ENCODE results near the gene TRUB1. TPM values are rescaled to one million over a fixed set of nuclear protein-coding genes. Genes with fewer than 3 reads are reported as not detected.

Gene TRUB1
- total and polyA plus RNA-seq, 2 donors from 2014 or later = 11.5 to 17.1 TPM

DNA sequence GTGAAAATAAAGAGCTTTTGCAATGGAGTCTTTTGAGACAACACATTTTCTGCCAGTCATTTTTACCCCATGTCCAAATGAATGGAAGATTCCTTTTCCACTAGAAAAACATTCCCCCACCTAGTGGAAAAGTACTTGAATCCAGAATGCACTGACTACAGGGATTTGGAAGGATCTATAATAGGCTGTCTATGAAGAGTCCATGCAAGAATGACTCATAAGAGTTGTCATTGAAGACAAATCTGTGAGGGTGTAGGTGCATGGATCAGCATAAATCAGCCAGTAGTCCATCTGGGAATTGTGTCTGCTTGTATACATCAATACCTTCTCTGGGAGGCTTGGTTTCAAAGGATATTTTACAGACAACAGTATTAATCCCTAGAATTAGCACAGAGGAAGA, 32.5 kb upstream of the TRUB1 start:
- FAIRE-seq (no peak), DNase-seq (no peak)
- Histone ChIP-seq H3K27me3 (ENCODE audit: control insufficient read depth, insufficient read depth, low read length) (no peaks in the 10 kb centered on the region), H3K9ac (ENCODE audit: low read length in 3 of 3) (no peak overlapping the region), H3K4me1 (ENCODE audit: control insufficient read depth in 2 of 3, insufficient read depth in 2 of 3, low read depth in 1 of 3, low read length in 3 of 3) (no peaks in the 10 kb centered on the region), H3K27ac (ENCODE audit: low read depth in 2 of 2, low read length in 2 of 2) (no peak overlapping the region), H3K4me3 (ENCODE audit: low read length in 3 of 3) (no peak overlapping the region), H3K9me3 (ENCODE audit: control insufficient read depth in 2 of 3, insufficient read depth in 1 of 3, low read length in 3 of 3) (no peaks in the 10 kb centered on the region), H3K36me3 (ENCODE audit: control insufficient read depth in 2 of 3, insufficient read depth in 3 of 3, low read length in 3 of 3) (no peaks in the 10 kb centered on the region)
- TF ChIP-seq, protein P1, sequence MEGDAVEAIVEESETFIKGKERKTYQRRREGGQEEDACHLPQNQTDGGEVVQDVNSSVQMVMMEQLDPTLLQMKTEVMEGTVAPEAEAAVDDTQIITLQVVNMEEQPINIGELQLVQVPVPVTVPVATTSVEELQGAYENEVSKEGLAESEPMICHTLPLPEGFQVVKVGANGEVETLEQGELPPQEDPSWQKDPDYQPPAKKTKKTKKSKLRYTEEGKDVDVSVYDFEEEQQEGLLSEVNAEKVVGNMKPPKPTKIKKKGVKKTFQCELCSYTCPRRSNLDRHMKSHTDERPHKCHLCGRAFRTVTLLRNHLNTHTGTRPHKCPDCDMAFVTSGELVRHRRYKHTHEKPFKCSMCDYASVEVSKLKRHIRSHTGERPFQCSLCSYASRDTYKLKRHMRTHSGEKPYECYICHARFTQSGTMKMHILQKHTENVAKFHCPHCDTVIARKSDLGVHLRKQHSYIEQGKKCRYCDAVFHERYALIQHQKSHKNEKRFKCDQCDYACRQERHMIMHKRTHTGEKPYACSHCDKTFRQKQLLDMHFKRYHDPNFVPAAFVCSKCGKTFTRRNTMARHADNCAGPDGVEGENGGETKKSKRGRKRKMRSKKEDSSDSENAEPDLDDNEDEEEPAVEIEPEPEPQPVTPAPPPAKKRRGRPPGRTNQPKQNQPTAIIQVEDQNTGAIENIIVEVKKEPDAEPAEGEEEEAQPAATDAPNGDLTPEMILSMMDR (IDR thresholded peaks at IDR 0.05; ENCODE audit: borderline replicate concordance, extremely low read depth, insufficient read depth) = no peak
- intact Hi-C loops (cut with DNase I) = no loop called here

DNA sequence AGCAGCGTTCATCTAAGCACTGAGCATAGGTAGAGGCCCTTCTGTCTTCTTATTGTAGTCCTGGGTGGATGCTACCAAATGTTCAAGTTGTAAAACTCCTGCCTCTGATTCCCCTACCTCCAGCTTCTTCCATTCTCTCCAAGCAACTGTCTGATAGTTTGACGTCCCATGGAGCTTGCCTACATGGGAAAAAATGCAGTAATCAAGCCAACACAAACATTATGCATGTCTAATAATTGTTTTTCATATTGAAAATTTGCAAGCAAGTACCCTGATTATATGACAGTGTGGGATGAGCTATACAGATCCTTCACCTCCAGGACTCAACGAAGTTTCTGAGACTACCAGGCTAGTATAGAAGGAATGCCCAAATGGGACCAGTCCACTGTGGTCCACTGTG, 31.0 kb upstream of the TRUB1 start:
- H3K4me3 ChIP-seq (ENCODE audit: low read length in 3 of 3) = no peak overlapping the region
- H3K27me3 ChIP-seq (ENCODE audit: control insufficient read depth, insufficient read depth, low read length) = no peaks in the 10 kb centered on the region
- intact Hi-C loops (cut with DNase I) = no loop called here
- H3K36me3 ChIP-seq (ENCODE audit: control insufficient read depth in 2 of 3, insufficient read depth in 3 of 3, low read length in 3 of 3) = no peaks in the 10 kb centered on the region
- no peak overlapping the region for H3K27ac ChIP-seq (ENCODE audit: low read depth in 2 of 2, low read length in 2 of 2)
- no peaks in the 10 kb centered on the region for H3K9me3 ChIP-seq (ENCODE audit: control insufficient read depth in 2 of 3, insufficient read depth in 1 of 3, low read length in 3 of 3)
- FAIRE-seq (no peak), DNase-seq (no peak)
- TF ChIP-seq, protein P1 (IDR thresholded peaks at IDR 0.05; ENCODE audit: borderline replicate concordance, extremely low read depth, insufficient read depth) = no peak
- no peak overlapping the region for H3K9ac ChIP-seq (ENCODE audit: low read length in 3 of 3)
- no peaks in the 10 kb centered on the region for H3K4me1 ChIP-seq (ENCODE audit: control insufficient read depth in 2 of 3, insufficient read depth in 2 of 3, low read depth in 1 of 3, low read length in 3 of 3)

DNA sequence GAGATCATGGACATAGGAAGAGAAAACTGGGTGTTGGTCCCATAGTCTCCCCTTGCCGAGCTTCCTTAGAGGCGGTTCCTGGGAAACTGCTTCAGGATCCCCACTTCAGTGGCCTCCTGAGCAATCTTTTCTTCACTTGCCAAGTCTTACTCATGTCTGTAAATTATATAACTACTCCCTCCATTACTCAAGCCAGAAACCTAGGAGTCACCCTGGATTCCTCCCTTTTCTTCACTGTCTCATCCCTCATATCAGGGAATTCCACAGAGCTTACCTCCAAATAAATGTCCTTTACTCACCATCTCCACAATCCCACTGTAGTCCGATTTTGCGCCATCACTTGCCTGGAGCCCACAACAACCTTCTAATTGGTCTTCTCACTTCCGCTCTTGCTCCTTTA, 29.1 kb upstream of the TRUB1 start:
- no peak overlapping the region for H3K9ac ChIP-seq (ENCODE audit: low read length in 3 of 3)
- TF ChIP-seq, protein P1 (IDR thresholded peaks at IDR 0.05; ENCODE audit: borderline replicate concordance, extremely low read depth, insufficient read depth) = no peak
- no peak overlapping the region for H3K4me3 ChIP-seq (ENCODE audit: low read length in 3 of 3)
- no peak overlapping the region for H3K27ac ChIP-seq (ENCODE audit: low read depth in 2 of 2, low read length in 2 of 2)
- no peaks in the 10 kb centered on the region for H3K36me3 ChIP-seq (ENCODE audit: control insufficient read depth in 2 of 3, insufficient read depth in 3 of 3, low read length in 3 of 3)
- H3K27me3 ChIP-seq (ENCODE audit: control insufficient read depth, insufficient read depth, low read length) = no peaks in the 10 kb centered on the region
- DNase-seq = no peak
- intact Hi-C loops (cut with DNase I) = no loop called here
- no peaks in the 10 kb centered on the region for H3K4me1 ChIP-seq (ENCODE audit: control insufficient read depth in 2 of 3, insufficient read depth in 2 of 3, low read depth in 1 of 3, low read length in 3 of 3)
- no peaks in the 10 kb centered on the region for H3K9me3 ChIP-seq (ENCODE audit: control insufficient read depth in 2 of 3, insufficient read depth in 1 of 3, low read length in 3 of 3)
- FAIRE-seq = no peak

DNA sequence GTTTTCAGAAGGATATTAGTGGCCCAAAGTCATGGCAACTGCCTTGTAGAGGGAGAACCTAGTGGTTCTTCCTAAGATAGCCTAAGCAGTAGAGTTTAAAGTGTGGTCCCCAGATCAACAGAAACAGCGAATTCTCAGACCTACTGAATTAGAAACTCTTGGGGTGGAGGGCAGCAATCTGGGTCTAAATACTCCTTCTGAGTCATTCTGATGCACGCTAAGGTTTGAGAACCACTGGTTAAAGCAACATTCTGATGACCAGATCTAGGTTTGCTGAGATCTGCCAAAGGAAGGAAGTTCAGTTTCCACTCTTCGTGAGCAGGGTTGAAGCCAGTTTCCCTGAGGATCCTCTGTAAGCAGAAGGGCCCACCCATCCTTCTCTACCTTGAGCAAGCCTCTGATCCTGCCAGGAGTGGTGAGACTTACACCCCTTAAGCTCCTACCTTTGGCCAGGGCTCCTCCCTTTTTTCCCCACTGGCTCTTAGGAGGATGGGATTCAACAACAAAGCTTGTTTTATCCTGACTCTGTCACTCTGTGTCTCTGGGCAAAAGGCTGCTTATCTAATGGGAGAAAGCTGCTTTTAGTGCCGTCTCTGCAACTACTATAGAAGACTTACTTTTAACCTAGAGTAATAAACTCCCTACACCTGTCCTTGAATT, 26.8 kb upstream of the TRUB1 start:
- intact Hi-C loops (cut with DNase I) = no loop called here
- Histone ChIP-seq H3K27me3 (ENCODE audit: control insufficient read depth, insufficient read depth, low read length) (no peaks in the 10 kb centered on the region), H3K9ac (ENCODE audit: low read length in 3 of 3) (no peak overlapping the region), H3K9me3 (ENCODE audit: control insufficient read depth in 2 of 3, insufficient read depth in 1 of 3, low read length in 3 of 3) (no peaks in the 10 kb centered on the region), H3K4me1 (ENCODE audit: control insufficient read depth in 2 of 3, insufficient read depth in 2 of 3, low read depth in 1 of 3, low read length in 3 of 3) (peaks cover 0 to 6% (median 2%) of the 10 kb centered on the region in 3 donors), H3K27ac (ENCODE audit: low read depth in 2 of 2, low read length in 2 of 2) (no peak overlapping the region), H3K36me3 (ENCODE audit: control insufficient read depth in 2 of 3, insufficient read depth in 3 of 3, low read length in 3 of 3) (no peaks in the 10 kb centered on the region), H3K4me3 (ENCODE audit: low read length in 3 of 3) (no peak overlapping the region)
- TF ChIP-seq, protein P1 (IDR thresholded peaks at IDR 0.05; ENCODE audit: borderline replicate concordance, extremely low read depth, insufficient read depth) = no peak
- no peak for DNase-seq
- no peak for FAIRE-seq

Measured in kidney (tissue), 14 donors.